ENCODE data around the gene ARL15. TPM values are rescaled to one million over a fixed set of nuclear protein-coding genes. Genes with fewer than 3 reads are reported as not detected.
A peak's percentile ranks its signal among the peaks of the same experiment; 100 is the strongest.

Gene ARL15
- total and polyA plus RNA-seq, 2 experiments from 2014 or later, result 7.8 to 9.9 TPM

DNA sequence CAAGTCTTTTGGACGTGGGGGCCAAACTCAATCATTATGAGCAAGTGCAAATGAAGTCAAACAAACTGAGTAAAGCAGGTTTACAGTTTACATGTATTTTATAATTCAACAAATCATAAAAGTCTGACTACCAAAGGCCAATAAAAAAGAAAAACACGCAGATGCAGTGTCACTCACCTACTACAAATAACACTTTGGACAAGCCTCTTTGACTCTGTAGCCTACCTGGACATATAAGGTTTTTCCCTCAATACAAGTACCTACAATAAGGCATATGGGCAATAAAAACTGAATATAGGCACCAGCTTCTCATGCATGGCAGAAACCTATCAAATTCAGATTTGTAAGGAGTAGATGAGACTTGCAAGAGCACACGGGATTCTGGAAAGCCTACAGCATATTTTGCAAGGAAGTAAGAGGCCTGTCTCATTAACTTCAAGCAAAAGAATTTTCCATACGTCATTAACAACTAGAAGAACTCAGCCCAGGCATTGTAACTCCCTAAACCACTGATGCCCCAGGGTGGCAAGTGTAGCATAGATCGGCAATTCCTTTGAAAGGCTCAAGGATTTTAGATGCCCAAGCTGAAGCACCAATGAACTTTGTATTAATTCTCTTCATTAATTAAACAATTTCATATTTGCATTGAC is 21.7 kb downstream of the ARL15 start:
- Histone ChIP-seq H3K36me3 (ENCODE audit: low read depth) (no peaks in the 10 kb centered on the region), H3K79me2 (ENCODE audit: insufficient read depth) (peaks cover 9% of the 10 kb centered on the region; the same call in 1 of the 2 replicates)
- in situ Hi-C loops (cut with MboI), result no loop called here

DNA sequence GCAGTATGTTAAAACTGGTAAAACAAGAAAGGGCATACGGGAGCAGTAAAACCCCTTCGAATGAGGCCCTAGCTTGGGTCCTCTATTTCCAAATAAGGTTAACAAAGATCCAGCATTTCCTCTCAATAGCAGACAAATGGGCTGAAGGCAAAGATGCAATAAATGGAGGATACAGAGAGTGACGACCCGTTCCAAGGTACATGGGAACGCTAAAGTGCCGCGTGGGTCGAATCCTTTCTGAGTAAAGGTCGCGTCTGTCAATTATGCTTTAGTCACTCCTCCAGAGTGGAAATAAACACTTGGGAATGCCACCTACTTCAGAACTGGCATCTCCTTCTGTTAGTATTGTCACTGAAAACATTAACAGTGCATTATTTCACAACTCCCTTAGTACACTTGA is 24.7 kb downstream of the ARL15 start:
- Histone ChIP-seq H3K27me3 (replicated peaks; ENCODE audit: insufficient read depth) (no peaks in the 10 kb centered on the region), H3F3A (ENCODE audit: insufficient read depth) (no peaks in the 10 kb centered on the region), H3K27ac (no peak overlapping the region), H3K4me3 (no peak overlapping the region), H3K9me2 (ENCODE audit: insufficient read depth) (no peaks in the 10 kb centered on the region), H3K4me1 (ENCODE audit: insufficient read depth) (no peaks in the 10 kb centered on the region), H3K79me2 (ENCODE audit: insufficient read depth) (peaks cover 9% of the 10 kb centered on the region; the same call in 1 of the 2 replicates), H3K9ac (no peak overlapping the region), H3K4me2 (ENCODE audit: unreplicated experiment) (no peak overlapping the region), H4K20me1 (ENCODE audit: insufficient read depth) (no peaks in the 10 kb centered on the region), H2AFZ (0 out of 2 replicates have a peak overlapping the region, but pooled peaks have one; percentile 5), H3K36me3 (ENCODE audit: low read depth) (no peaks in the 10 kb centered on the region), H3K9me3 (ENCODE audit: low read depth) (no peaks in the 10 kb centered on the region)
- in situ Hi-C loops (cut with MboI), result no loop called here
- peak; percentile 7 for DNase-seq
- TF ChIP-seq EZH2phosphoT487 (IDR thresholded peaks at IDR 0.05; ENCODE audit: insufficient read depth, low read depth) (no peak), EZH2 (IDR thresholded peaks at IDR 0.05; ENCODE audit: insufficient read depth, poor library complexity, severe bottlenecking) (no peak)
- 51 to 52% methylated on average over 10 of the region's 10 CpGs for WGBS, 2 experiments (ENCODE audit: low coverage in 1 of 2, low lambda C conversion rate in 2 of 2, missing lambda C conversion rate in 2 of 2)

More for the DNA sequence above, 21.7 kb downstream of the ARL15 start:
- no peaks in the 10 kb centered on the region for H3K9me2 ChIP-seq (ENCODE audit: insufficient read depth)
- no peaks in the 10 kb centered on the region for H3K4me1 ChIP-seq (ENCODE audit: insufficient read depth)
- no peak overlapping the region for H3K9ac ChIP-seq
- no peak overlapping the region for H3K4me2 ChIP-seq (ENCODE audit: unreplicated experiment)
- H3K4me3 ChIP-seq, result no peak overlapping the region
- no peak overlapping the region for H3K27ac ChIP-seq
- H3K9me3 ChIP-seq (ENCODE audit: low read depth), result no peaks in the 10 kb centered on the region
- 62 to 66% methylated on average over 5 of the region's 5 CpGs for WGBS, 2 experiments (ENCODE audit: low coverage in 1 of 2, low lambda C conversion rate in 2 of 2, missing lambda C conversion rate in 2 of 2)
- no peak for DNase-seq
- TF ChIP-seq EZH2 (IDR thresholded peaks at IDR 0.05; ENCODE audit: insufficient read depth, poor library complexity, severe bottlenecking), result no peak
- no peak for TF ChIP-seq EZH2phosphoT487 (IDR thresholded peaks at IDR 0.05; ENCODE audit: insufficient read depth, low read depth)
- no peak overlapping the region for H2AFZ ChIP-seq
- H3F3A ChIP-seq (ENCODE audit: insufficient read depth), result no peaks in the 10 kb centered on the region
- no peaks in the 10 kb centered on the region for H3K27me3 ChIP-seq (replicated peaks; ENCODE audit: insufficient read depth)
- no peaks in the 10 kb centered on the region for H4K20me1 ChIP-seq (ENCODE audit: insufficient read depth)

DNA sequence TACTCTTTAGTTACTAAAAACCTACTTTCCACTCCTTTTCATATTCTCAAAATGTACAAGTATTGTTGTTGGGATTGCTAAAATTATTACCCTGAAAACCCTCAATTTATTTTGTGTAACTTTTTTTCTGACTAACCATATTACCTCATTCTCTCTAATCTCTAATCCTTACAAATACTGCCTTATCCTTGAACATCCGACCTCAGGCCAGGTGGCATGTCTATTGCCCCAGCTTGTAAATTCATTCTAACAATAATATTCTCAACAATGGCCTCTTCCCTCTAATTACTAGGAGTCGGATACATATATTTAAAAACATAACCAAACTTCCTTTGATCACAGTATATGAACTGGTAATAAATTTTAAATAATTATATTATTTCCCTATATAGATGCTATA is 25.8 kb downstream of the ARL15 start:
- H3K4me2 ChIP-seq (ENCODE audit: unreplicated experiment), result no peak overlapping the region
- H3F3A ChIP-seq (ENCODE audit: insufficient read depth), result no peaks in the 10 kb centered on the region
- no peak overlapping the region for H3K9ac ChIP-seq
- no peak overlapping the region for H3K27ac ChIP-seq
- no peak overlapping the region for H3K4me3 ChIP-seq
- no peaks in the 10 kb centered on the region for H3K4me1 ChIP-seq (ENCODE audit: insufficient read depth)
- no peak for TF ChIP-seq EZH2phosphoT487 (IDR thresholded peaks at IDR 0.05; ENCODE audit: insufficient read depth, low read depth)
- no peak for TF ChIP-seq EZH2 (IDR thresholded peaks at IDR 0.05; ENCODE audit: insufficient read depth, poor library complexity, severe bottlenecking)
- no peak overlapping the region for H2AFZ ChIP-seq
- H3K9me3 ChIP-seq (ENCODE audit: low read depth), result peaks cover 3% of the 10 kb centered on the region
- 94 to 97% methylated on average over 2 of the region's 2 CpGs for WGBS, 2 experiments (ENCODE audit: low coverage in 1 of 2, low lambda C conversion rate in 2 of 2, missing lambda C conversion rate in 2 of 2)
- DNase-seq, result no peak
- no peaks in the 10 kb centered on the region for H4K20me1 ChIP-seq (ENCODE audit: insufficient read depth)
- H3K79me2 ChIP-seq (ENCODE audit: insufficient read depth), result peaks cover 4% of the 10 kb centered on the region; the same call in 1 of the 2 replicates
- no peaks in the 10 kb centered on the region for H3K27me3 ChIP-seq (replicated peaks; ENCODE audit: insufficient read depth)
- no peaks in the 10 kb centered on the region for H3K9me2 ChIP-seq (ENCODE audit: insufficient read depth)
- no peaks in the 10 kb centered on the region for H3K36me3 ChIP-seq (ENCODE audit: low read depth)
- in situ Hi-C loops (cut with MboI), result no loop called here

DNA sequence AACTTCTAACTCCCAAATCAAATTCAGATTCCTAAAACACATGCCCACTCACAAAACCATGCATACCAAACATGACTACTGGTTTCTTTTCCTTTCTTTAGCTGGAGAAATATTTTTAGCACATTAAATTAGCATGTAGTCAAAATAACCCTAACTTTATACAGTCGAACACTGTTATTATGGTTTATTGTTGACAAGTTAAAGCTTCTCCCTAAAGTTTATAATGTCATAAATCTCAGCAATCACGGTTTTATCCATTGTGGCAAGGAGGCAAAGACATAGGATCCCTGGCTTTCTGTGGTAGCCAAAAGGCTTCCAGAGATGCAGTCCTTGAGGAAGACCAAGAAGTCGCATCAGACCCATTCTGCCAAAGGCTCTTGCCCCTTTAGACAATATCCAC is 27.5 kb downstream of the ARL15 start:
- Histone ChIP-seq H2AFZ (no peak overlapping the region), H3K9ac (no peak overlapping the region), H3K4me3 (no peak overlapping the region), H4K20me1 (ENCODE audit: insufficient read depth) (no peaks in the 10 kb centered on the region), H3K27me3 (replicated peaks; ENCODE audit: insufficient read depth) (no peaks in the 10 kb centered on the region), H3K36me3 (ENCODE audit: low read depth) (no peaks in the 10 kb centered on the region), H3K4me2 (ENCODE audit: unreplicated experiment) (no peak overlapping the region), H3K27ac (no peak overlapping the region), H3K79me2 (ENCODE audit: insufficient read depth) (no peaks in the 10 kb centered on the region), H3K9me2 (ENCODE audit: insufficient read depth) (no peaks in the 10 kb centered on the region), H3F3A (ENCODE audit: insufficient read depth) (no peaks in the 10 kb centered on the region), H3K4me1 (ENCODE audit: insufficient read depth) (no peaks in the 10 kb centered on the region), H3K9me3 (ENCODE audit: low read depth) (peaks cover 3% of the 10 kb centered on the region)
- in situ Hi-C loops (cut with MboI), result no loop called here
- TF ChIP-seq EZH2phosphoT487 (IDR thresholded peaks at IDR 0.05; ENCODE audit: insufficient read depth, low read depth) (no peak), EZH2 (IDR thresholded peaks at IDR 0.05; ENCODE audit: insufficient read depth, poor library complexity, severe bottlenecking) (no peak)
- no peak for DNase-seq
- WGBS, 2 experiments (ENCODE audit: low coverage in 1 of 2, low lambda C conversion rate in 2 of 2, missing lambda C conversion rate in 2 of 2), result 64 to 67% methylated on average over 3 of the region's 3 CpGs
